ENCODE measurements around the gene CD96.

Gene CD96

DNA sequence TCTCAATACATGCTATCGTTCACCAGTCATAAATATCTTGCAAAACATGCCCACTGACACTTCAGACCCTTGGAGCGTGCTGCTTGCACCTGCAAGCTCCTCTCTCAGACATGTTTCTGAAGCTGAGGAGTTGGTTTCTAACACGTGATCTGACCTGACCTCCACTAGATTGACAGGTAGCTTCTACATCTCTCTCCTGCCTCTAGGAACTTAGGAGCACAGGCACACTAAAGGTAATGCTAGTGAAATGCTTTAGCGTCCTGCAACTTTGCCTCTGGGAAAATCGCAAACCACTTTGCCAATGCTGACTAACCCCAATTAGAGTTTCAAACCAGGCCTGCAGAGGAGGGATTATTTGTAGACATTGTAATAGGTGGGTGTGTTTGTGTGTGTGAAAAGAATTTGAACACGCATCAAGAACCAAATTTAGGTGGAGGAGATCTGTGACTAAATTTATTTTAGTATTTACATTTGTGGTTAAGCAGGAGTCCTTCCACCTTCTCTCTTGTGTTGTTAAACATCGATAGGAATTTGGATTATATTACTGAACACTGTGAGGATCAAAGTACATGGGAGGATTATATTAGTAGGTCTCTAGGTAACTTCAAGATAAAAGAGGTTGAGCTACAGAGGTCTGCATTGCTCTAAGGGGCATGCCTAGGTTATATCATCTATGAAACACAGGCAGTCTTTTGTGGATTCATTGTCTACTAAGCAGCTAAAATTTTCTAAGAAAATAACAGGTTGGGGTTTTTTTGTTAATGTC is 139.8 kb downstream of the CD96 start:
- no peak for FAIRE-seq

DNA sequence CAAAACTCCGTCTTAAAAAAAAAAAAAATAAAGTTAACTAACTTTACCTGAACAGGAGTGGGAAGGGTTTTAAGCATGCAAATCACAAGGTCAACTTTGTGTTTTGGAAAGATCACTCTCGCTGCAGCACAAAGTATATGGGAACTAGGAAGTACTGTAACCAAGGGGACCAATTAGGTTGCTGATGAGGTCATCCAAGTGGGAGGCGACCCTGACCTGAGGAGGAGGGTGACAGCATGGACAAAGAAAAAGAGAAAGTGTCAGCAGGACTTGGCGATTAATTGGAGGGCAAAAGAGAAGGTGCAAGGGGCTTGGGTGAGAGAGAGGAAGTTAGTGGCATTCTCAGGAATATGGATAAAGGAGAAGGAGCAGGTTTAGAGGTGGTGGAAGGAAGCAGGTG is 142.6 kb downstream of the CD96 start:
- FAIRE-seq: no peak

DNA sequence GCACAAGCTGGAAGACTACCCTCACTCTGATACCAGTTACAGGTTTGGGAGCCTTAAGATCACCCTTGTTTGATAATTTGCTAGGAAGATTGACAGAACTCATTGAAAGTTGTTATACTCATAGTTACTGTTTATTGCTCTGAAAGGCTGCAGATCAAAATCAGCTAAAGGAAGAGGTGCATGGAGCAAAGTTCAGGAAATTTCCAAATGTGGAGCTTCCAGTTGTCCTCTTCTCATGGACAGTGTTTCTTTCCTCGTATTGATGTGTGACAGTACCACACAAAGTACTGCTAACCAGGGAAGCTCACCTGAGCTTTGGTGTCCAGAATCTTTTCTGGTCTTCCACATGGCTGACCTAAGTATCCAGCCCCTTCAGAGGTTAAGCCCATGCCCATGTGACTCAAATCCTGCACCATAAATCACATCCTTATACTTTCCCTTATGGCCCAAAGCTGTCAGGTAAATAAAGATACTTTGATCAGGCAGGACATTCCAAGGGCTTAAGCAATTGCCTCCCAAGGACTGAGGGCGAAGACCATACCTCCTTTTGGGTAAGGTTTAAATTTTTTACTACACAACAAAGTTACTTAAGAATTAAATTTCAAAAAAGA is 146.3 kb downstream of the CD96 start:
- FAIRE-seq: no peak

DNA sequence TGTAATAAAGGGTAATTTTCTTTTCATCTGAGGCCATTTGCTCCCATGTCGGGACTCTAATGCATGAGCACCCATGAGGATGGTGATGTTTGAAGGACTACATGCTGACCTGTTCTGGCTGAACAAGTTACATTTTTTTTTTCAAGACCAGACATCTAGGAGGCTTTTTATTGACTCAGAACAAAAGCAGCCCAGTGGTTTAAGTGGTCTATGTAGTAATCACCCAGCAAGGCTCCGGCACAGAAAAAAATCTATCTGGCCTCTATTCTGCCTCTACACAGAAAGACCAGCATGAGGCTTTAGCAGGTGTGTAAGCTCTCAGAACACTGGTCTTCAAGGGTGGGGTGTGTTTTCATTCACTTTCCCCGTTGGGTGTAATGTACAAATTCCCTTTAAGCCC is 148.2 kb downstream of the CD96 start:
- FAIRE-seq: no peak

DNA sequence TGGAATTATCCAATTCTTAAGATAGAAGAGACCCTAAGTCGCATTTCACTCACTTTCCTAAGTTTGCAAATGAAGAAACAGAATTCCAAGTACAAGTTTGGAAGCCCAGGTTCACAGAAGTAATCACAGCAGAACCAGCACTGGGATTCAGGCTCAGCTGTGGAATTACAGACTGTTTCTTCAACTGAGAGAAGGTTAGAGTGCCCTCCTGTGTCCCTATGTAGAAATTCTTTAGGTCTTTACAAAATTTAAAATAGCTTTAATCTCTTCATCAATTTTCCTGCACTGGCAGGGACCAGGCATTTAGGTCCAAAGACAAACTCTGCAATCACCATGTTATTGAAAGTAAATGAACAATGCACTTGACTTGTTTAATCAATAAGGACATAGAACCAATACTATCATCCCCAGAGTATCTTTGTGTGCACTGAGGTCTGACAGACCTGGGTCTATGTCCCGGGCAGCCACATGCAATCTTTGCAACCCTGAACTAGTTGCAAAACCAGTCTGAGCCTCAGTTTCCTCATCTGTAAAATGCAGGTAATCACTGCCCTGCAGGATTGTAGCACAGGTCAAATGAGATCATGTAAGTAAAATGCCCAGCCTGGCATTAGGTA is 149.4 kb downstream of the CD96 start:
- no peak for FAIRE-seq

DNA sequence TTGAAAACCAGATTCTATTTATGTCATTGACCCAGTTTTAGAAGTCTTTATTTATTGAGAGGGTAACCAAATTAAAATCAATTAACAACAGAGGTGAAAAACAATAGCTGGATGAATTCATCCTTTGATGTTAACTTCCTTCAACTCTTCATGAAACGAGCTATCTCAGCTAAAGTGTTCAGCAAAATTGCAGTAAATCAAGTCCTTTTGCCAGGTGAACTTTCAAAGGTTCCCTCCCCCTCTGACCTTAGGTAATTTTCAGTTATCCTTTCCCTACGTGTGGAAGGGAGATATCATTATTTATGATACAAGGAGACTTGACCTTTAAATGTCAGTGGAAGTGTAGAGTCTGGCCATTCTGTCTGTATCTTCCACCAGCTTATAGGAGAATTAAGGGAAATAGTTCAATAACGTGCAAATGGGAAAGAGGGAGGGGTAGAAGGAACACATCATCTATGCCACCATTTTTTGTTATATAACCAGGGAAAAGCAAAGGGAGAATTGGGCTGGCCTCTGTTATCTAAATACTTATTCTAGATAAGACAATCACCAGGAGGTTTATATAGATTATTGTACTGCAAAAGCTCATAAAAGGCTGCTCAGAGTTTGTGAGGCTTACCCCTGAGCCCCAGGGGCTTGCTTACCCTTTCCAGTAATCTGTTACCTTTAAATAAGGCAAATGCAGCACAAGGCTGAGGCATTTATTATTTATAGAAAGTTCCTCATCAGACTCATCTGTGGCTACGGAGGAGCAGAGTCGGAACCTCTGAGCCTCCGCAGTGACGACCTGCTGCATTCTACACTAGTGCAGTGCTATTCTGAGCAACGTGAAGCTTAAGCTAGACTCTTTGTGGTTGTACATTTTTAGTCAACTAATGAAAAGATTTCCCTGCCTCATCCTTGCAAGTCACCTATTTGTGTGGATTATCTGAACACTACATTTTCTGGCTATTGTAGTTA is 150.9 kb downstream of the CD96 start:
- FAIRE-seq: no peak

DNA sequence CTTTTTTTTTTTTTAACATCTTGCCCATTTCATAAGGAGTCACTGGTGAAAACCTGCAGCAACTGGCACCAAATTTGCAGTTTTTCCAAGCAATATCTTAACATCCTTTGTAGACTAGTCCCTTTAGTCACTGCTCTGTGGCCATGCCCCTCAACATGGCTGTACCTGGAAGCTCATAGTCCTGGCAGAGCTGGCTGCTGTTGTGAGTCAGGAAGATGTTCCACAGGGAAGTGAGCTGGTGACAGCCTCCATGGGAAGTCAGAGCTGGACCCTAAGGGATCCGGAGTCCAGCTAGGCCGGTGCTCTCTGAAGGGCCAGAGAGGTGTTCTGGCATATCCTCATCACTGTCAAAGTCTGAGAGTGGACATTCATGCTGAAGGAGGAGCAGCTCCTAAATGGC is 152.5 kb downstream of the CD96 start:
- FAIRE-seq: no peak

DNA sequence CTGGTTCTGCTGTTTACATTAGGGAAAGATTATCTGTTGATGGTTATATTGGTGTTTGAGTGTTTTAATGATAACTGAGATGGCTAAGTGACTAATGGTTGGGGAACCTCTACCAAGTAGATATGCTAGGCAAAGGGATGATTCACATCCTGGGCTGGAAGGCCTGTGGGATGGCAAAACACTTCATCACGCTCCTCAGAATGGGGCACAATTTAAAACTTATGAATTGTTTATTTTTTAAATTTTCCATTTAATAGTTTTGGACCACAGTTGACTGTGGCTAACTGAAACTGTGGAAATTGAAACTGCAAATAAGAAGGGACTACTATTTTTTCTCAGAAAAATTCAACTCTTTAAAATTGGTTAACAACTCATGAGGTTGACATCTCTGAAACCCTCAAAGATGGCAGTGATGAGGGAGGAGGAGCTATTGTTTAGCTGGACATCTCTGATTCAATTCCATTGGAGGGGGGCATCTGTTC is 153.7 kb downstream of the CD96 start:
- no peak for FAIRE-seq

DNA sequence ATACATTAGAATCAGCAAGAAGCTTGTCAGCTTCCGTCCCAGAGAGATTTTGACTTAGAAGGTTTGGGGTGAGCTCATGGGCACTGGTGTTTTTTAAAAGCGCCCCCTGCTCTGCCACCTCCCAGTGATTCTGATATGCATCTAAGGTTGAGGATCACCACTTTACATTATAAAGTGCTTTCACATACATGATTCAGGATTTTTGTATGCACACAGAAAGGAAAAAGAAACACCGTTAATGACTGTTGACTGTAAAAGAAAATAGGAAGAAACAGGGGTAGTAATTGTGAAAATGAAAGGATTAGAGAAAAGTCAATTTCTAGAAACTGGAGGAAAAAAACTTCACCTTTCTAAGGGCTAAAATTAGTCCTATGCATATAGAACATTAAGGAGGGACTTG is 158.1 kb downstream of the CD96 start:
- no peak for FAIRE-seq

DNA sequence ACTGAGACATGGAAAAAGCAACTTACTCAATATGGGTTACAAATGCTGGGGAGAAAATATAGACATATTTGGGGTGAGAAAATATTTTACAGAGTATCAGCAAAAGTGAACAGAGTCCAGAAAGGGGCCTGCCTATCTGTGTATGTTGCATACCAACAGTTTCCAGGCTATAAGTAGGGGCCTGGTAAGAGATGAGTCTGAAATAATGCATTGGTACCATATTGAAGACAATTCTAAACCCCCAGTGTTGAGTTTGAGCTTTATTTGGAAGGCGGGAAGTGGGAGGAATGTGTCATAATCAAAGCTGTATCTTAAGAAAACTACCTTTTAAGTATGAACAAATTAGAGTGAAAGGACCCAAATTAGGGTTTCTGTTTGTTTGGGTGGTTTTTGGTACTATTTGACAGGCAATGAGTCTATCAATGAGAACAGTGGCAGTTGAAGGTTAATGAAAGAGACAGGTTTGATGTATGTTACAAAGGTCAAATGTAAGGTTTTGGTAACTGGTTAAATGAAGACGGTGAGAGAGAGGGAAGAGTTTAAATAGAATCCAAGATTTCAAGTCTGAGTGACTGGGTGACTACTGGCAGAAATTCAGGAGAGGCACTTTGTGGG is 159.4 kb downstream of the CD96 start:
- FAIRE-seq: no peak
